GM19023 (cell line): ENCODE data around the gene MRPL4.

Source experiments
- ATAC-seq: cut with Tn5 transposase; IDR thresholded peaks from one replicate; pipeline ENCODE4 v1.9.1; 2021; ENCODE audit warnings: mild to moderate bottlenecking, moderate library complexity; ENCODE audit not compliant: unreplicated experiment

Gene MRPL4

DNA sequence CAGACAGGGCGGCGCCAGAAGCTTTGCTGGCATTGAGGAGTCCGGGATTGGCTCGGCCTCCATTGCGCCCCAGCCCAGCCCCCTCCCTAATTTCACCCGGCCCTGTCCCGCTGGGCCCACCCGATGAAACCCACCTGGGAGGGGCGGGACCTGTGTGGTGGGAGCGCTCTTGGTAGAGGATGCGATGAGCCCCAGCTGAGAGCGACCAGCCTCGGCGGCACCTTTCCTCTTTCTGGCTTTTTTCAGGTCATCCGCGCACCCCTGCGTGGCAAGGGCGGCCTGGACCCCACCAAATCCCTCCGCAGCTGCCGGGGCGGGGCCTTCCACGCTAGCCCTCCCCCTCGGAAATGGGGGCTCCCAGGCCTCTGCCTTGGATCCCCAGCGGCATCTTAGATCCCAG, 57.4 kb downstream of the MRPL4 start, which contains the start of gene ZGLP1:
TSS of gene ZGLP1 (minus strand) at position 393 of the 400 bp plus-strand sequence.
- ATAC-seq, result no peak
